ENCODE data around the gene ATE1. TPM values are rescaled to one million over a fixed set of nuclear protein-coding genes. Genes with fewer than 3 reads are reported as not detected.
A peak's percentile ranks its signal among the peaks of the same experiment; 100 is the strongest.

ATE1 gene
- total RNA-seq, 1 experiment from 2014 or later, result 40.4 TPM

DNA sequence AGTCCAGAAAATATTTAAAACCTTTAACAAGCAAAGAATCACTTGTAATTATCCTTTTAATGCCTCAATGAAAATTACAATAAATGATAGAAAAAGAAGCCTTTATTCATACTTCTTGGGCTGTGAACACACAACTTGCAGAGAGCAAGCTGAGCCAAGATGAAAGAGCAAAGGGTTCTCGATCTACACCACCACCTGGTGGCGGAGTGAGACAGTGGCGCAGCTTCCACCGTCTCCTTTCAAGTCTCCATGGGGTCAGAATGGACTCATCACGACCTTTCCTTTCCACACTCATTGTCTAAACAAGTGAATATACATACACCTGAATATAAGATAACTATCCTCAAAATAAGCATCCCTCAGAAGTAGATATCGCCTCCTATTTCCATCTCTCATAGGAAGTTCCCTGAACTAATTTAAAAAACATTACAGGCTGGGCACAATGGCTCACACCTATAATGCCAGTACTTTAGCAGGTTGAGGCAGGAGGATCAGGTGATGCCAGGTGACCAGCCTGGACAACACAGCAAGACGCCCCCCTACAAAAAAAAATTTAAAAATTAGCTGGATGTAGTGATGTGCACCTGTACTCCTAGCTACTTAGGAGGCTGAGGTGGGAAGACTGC, 40.7 kb downstream of the ATE1 start:
- Mint-ChIP-seq H3K9me3 (ENCODE audit: unreplicated experiment) (no peaks in the 10 kb centered on the region), H3K27ac (ENCODE audit: low read depth, unreplicated experiment) (peak overlapping the region; percentile 22), H3K4me1 (ENCODE audit: insufficient read depth, unreplicated experiment) (peaks cover 5% of the 10 kb centered on the region), H3K27me3 (ENCODE audit: insufficient read depth, unreplicated experiment) (no peaks in the 10 kb centered on the region), H3K4me3 (ENCODE audit: unreplicated experiment) (no peak overlapping the region), H3K36me3 (ENCODE audit: insufficient read depth, unreplicated experiment) (peaks cover 9% of the 10 kb centered on the region)
- intact Hi-C loops (cut with micrococcal nuclease), result loop anchor here (1.0 to 10.0 kb wide), 5 partner anchors 65 to 944 kb away; no protein-coding TSS in a partner anchor
- POLR2A ChIA-PET, result interaction anchor here (0.6 to 1.2 kb wide), 3 partner anchors 12 to 95 kb away, joined by 3 to 4 read pairs (median 3); no protein-coding TSS in a partner anchor
- BruUV-seq (replicated peaks), result no TSS peak
- TF ChIP-seq, protein P1, sequence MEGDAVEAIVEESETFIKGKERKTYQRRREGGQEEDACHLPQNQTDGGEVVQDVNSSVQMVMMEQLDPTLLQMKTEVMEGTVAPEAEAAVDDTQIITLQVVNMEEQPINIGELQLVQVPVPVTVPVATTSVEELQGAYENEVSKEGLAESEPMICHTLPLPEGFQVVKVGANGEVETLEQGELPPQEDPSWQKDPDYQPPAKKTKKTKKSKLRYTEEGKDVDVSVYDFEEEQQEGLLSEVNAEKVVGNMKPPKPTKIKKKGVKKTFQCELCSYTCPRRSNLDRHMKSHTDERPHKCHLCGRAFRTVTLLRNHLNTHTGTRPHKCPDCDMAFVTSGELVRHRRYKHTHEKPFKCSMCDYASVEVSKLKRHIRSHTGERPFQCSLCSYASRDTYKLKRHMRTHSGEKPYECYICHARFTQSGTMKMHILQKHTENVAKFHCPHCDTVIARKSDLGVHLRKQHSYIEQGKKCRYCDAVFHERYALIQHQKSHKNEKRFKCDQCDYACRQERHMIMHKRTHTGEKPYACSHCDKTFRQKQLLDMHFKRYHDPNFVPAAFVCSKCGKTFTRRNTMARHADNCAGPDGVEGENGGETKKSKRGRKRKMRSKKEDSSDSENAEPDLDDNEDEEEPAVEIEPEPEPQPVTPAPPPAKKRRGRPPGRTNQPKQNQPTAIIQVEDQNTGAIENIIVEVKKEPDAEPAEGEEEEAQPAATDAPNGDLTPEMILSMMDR (IDR thresholded peaks at IDR 0.05; ENCODE audit: unreplicated experiment), result peak; percentile 84
- CTCF ChIA-PET, result interaction anchor here (0.6 to 3.3 kb wide), 28 partner anchors 9 to 977 kb away, joined by 3 to 50 read pairs (median 3); no protein-coding TSS in a partner anchor
- DNase-seq (ENCODE audit: unreplicated experiment), result peak; percentile 74

DNA sequence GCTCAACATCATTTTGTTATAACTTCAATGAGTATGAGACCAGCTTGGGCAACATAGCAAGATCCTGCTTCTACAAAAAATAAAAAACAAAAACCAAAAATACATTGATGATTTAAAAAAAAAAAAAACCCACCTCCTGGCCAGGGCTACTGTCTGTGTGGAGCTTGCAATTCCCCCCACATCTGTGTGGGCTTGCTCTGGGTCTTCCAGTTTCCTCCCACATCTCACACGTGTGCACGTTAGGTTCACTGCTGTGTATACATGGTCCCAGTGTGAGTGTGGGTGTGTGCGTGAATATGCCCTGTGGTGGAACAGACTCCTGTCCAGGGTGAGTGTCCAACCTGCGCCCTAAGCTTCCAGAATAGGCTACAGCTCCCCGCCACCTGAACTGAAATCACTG, 41.6 kb downstream of the ATE1 start:
- ChIA-PET POLR2A (no interaction called here), CTCF (interaction anchor here (0.6 to 3.3 kb wide), 19 partner anchors 10 to 1009 kb away, joined by 3 to 50 read pairs (median 3); no protein-coding TSS in a partner anchor)
- H3K9me3 Mint-ChIP-seq (ENCODE audit: unreplicated experiment), result no peaks in the 10 kb centered on the region
- no TSS peak for BruUV-seq (replicated peaks)
- H3K27me3 Mint-ChIP-seq (ENCODE audit: insufficient read depth, unreplicated experiment), result no peaks in the 10 kb centered on the region
- H3K27ac Mint-ChIP-seq (ENCODE audit: low read depth, unreplicated experiment), result no peak overlapping the region
- H3K4me3 Mint-ChIP-seq (ENCODE audit: unreplicated experiment), result no peak overlapping the region
- no peak for DNase-seq (ENCODE audit: unreplicated experiment)
- peaks cover 5% of the 10 kb centered on the region for H3K4me1 Mint-ChIP-seq (ENCODE audit: insufficient read depth, unreplicated experiment)
- TF ChIP-seq, protein P1 (IDR thresholded peaks at IDR 0.05; ENCODE audit: unreplicated experiment), result no peak
- intact Hi-C loops (cut with micrococcal nuclease), result loop anchor here (5.0 to 10.0 kb wide), 4 partner anchors 64 to 271 kb away; no protein-coding TSS in a partner anchor
- peaks cover 9% of the 10 kb centered on the region for H3K36me3 Mint-ChIP-seq (ENCODE audit: insufficient read depth, unreplicated experiment)

DNA sequence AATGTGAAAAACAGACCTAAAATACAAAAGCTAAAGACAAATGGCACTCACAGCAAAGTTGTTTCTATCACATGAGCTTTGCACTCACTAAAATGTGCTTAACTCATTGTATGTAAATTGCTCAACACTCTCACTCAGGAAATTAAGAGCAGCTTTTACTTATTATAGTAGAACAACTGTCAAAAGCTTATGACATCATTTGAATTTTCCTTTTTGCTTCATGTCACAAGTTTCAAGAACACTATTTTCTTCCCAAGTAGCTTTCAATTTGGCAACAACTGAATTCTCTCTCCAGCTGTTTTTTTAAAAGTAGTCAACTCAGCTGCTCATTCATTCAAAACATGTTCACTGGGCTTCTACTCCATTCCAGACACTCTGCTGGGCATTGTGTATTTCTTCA, 46.9 kb downstream of the ATE1 start:
- ChIA-PET POLR2A (interaction anchor here (0.7 kb wide), 1 partner anchor 55 kb away, joined by 3 read pairs; no protein-coding TSS in a partner anchor), CTCF (interaction anchor here (0.6 to 1.2 kb wide), 6 partner anchors 18 to 936 kb away, joined by 3 to 5 read pairs (median 4); no protein-coding TSS in a partner anchor)
- Mint-ChIP-seq H3K9me3 (ENCODE audit: unreplicated experiment) (no peaks in the 10 kb centered on the region), H3K4me3 (ENCODE audit: unreplicated experiment) (no peak overlapping the region), H3K27ac (ENCODE audit: low read depth, unreplicated experiment) (no peak overlapping the region), H3K4me1 (ENCODE audit: insufficient read depth, unreplicated experiment) (peaks cover 5% of the 10 kb centered on the region), H3K27me3 (ENCODE audit: insufficient read depth, unreplicated experiment) (no peaks in the 10 kb centered on the region), H3K36me3 (ENCODE audit: insufficient read depth, unreplicated experiment) (peaks cover 20% of the 10 kb centered on the region)
- TF ChIP-seq, protein P1 (IDR thresholded peaks at IDR 0.05; ENCODE audit: unreplicated experiment), result no peak
- no peak for DNase-seq (ENCODE audit: unreplicated experiment)
- intact Hi-C loops (cut with micrococcal nuclease), result loop anchor here (10.0 kb wide), 1 partner anchor 266 kb away; no protein-coding TSS in a partner anchor
- BruUV-seq (replicated peaks), result no TSS peak

DNA sequence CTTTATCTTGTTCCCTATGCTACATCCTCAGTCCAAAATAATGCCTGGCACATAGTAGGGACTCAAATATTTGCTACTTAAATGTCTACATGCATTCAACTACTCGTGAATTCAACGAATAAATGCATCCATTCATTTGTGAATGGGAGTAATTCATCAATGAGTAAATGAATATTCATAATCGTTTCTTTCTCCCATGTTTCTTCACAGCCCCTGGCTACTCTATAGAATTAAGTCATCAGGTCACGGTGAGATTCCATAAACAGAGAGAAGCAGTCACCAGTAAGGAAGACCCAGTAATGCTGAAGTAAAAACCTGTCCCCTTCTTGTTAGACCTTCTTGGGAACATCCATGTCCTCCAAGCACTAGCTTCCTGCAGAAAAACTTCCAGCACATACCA, 48.4 kb downstream of the ATE1 start:
- no TSS peak for BruUV-seq (replicated peaks)
- no peak for DNase-seq (ENCODE audit: unreplicated experiment)
- intact Hi-C loops (cut with micrococcal nuclease), result loop anchor here (5.0 kb wide), 1 partner anchor 717 kb away; no protein-coding TSS in a partner anchor
- ChIA-PET CTCF (interaction anchor here (0.5 to 2.6 kb wide), 3 partner anchors 9 to 35 kb away, joined by 3 to 16 read pairs (median 3); no protein-coding TSS in a partner anchor), POLR2A (no interaction called here)
- Mint-ChIP-seq H3K36me3 (ENCODE audit: insufficient read depth, unreplicated experiment) (peaks cover 20% of the 10 kb centered on the region), H3K27me3 (ENCODE audit: insufficient read depth, unreplicated experiment) (no peaks in the 10 kb centered on the region), H3K4me1 (ENCODE audit: insufficient read depth, unreplicated experiment) (peaks cover 5% of the 10 kb centered on the region), H3K27ac (ENCODE audit: low read depth, unreplicated experiment) (no peak overlapping the region), H3K4me3 (ENCODE audit: unreplicated experiment) (no peak overlapping the region), H3K9me3 (ENCODE audit: unreplicated experiment) (no peaks in the 10 kb centered on the region)
- TF ChIP-seq, protein P1 (IDR thresholded peaks at IDR 0.05; ENCODE audit: unreplicated experiment), result no peak
